HL-60 (cell line): Measurements from ENCODE around the gene GSX1.

ENCODE experiments used
- CTCF ChIP-seq: IDR thresholded peaks from one replicate; pipeline ENCODE4 v1.5.1; 2011; ENCODE audit warnings: low read length, control low read depth, inconsistent platforms; ENCODE audit not compliant: insufficient read depth
- POLR2AphosphoS5 ChIP-seq: IDR thresholded peaks from 2 replicates; pipeline ENCODE4 v1.6.1; 2012; ENCODE audit warnings: low read depth

GRCh38 chr13:27751953-27752532 is 40.2 kb upstream of the GSX1 start:
- TF ChIP-seq CTCF (no peak), POLR2AphosphoS5 (no peak)
